PFSK-1 (cell line): ENCODE data around the gene ZNF230.

Experiments
- FOXP2 ChIP-seq: optimal IDR thresholded peaks from 2 replicates; pipeline ENCODE3; 2011; ENCODE audit warnings: borderline replicate concordance, control low read depth, inconsistent platforms; ENCODE audit not compliant: insufficient read depth; ENCODE audit errors: extremely low read length, extremely low read depth
- POLR2AphosphoS5 ChIP-seq: IDR thresholded peaks from 2 replicates; pipeline ENCODE4 v1.6.1; 2012; ENCODE audit warnings: low read depth, mild to moderate bottlenecking, control low read depth, low read length, moderate library complexity
- SIN3A ChIP-seq: IDR thresholded peaks from 2 replicates; pipeline ENCODE4 v1.6.1; 2012; ENCODE audit warnings: mild to moderate bottlenecking, low read length, moderate library complexity, borderline replicate concordance; ENCODE audit not compliant: insufficient read depth
- TAF1 ChIP-seq: IDR thresholded peaks from 2 replicates; pipeline ENCODE4 v1.6.1; 2012; ENCODE audit warnings: low read length, control low read depth, borderline replicate concordance; ENCODE audit not compliant: insufficient read depth
- TF ChIP-seq, protein P1 (sequence below), 2 experiments: IDR thresholded peaks; 2 replicates each; pipeline versions ENCODE4 v1.6.1 to v1.8.0; 2011 to 2012; ENCODE audit warnings: low read depth in 2 of 2, low read length in 2 of 2, control low read depth in 1 of 2, inconsistent platforms in 1 of 2, mild to moderate bottlenecking in 1 of 2, moderate library complexity in 1 of 2; ENCODE audit not compliant: insufficient read depth in 1 of 2

Gene ZNF230

DNA sequence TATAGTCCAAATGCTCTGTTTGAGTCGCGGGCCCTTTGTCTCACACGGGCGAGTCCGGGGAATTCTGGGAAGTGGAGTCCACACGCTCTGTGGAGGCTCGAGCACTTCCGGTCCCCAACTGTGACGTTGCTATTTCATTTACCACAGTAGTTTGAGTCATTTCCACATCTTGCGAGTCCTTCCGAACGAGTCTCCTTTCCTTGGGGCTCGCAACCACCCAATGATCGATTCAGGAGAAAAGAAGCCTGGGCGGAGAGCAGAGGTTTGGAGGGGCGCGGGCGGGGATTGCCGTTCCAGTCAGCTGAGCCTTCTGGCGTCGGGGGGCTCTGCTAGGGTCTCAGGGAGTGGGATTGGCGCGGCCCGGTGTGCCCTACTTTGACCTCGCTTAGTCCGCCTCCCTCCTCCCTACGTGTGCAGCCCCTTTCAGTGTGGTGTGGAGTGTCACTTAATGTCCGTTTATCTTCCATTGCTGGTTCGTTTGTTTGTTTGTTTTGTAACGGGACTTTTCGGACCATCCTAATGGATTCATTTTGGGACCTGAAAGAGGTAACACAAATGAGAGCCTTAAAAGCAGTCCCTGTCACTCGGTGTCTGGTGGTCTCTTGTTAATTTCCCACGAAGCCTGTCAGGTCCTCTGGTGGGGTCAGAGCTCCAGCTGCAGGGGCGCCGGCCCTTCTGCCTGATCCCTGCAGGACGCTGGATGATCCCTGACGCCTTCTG, 22.6 kb downstream of the ZNF230 start, which contains the start of gene ZNF222:
TSS of gene ZNF222 (plus strand) at position 163 of the 720 bp plus-strand sequence. CDS start at position 221, 58 bp downstream.
- peak; percentile 76 for TF ChIP-seq POLR2AphosphoS5
- TF ChIP-seq, protein P1, sequence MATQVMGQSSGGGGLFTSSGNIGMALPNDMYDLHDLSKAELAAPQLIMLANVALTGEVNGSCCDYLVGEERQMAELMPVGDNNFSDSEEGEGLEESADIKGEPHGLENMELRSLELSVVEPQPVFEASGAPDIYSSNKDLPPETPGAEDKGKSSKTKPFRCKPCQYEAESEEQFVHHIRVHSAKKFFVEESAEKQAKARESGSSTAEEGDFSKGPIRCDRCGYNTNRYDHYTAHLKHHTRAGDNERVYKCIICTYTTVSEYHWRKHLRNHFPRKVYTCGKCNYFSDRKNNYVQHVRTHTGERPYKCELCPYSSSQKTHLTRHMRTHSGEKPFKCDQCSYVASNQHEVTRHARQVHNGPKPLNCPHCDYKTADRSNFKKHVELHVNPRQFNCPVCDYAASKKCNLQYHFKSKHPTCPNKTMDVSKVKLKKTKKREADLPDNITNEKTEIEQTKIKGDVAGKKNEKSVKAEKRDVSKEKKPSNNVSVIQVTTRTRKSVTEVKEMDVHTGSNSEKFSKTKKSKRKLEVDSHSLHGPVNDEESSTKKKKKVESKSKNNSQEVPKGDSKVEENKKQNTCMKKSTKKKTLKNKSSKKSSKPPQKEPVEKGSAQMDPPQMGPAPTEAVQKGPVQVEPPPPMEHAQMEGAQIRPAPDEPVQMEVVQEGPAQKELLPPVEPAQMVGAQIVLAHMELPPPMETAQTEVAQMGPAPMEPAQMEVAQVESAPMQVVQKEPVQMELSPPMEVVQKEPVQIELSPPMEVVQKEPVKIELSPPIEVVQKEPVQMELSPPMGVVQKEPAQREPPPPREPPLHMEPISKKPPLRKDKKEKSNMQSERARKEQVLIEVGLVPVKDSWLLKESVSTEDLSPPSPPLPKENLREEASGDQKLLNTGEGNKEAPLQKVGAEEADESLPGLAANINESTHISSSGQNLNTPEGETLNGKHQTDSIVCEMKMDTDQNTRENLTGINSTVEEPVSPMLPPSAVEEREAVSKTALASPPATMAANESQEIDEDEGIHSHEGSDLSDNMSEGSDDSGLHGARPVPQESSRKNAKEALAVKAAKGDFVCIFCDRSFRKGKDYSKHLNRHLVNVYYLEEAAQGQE (IDR thresholded peaks at IDR 0.05; ENCODE audit: insufficient read depth in 1 of 2, low read depth in 2 of 2, low read length in 2 of 2), result no peak
- no peak for TF ChIP-seq SIN3A

DNA sequence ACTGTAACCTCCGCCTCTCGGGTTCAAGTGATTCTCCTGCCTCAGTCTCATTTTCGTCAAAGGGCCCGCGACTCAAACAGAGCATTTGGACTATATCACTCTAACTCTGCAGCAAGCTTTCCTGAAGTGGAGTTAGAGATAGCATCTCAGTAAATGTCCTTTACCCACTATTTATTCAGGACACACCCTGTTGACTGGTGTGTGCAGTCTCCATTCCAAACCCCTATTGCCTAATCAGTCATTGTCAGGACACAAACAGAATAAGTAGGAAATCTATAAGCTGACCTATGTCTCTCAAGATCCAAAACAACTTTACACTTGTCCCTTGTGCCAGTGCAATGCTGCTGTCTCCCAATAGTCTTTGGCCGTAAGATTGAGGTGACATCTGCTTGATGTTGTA, 23.9 kb downstream of the ZNF230 start:
- TF ChIP-seq SIN3A (no peak), TAF1 (no peak), FOXP2 (no peak), POLR2AphosphoS5 (no peak)
- TF ChIP-seq, protein P1 (IDR thresholded peaks at IDR 0.05; ENCODE audit: insufficient read depth in 1 of 2, low read depth in 2 of 2, low read length in 2 of 2), result no peak

DNA sequence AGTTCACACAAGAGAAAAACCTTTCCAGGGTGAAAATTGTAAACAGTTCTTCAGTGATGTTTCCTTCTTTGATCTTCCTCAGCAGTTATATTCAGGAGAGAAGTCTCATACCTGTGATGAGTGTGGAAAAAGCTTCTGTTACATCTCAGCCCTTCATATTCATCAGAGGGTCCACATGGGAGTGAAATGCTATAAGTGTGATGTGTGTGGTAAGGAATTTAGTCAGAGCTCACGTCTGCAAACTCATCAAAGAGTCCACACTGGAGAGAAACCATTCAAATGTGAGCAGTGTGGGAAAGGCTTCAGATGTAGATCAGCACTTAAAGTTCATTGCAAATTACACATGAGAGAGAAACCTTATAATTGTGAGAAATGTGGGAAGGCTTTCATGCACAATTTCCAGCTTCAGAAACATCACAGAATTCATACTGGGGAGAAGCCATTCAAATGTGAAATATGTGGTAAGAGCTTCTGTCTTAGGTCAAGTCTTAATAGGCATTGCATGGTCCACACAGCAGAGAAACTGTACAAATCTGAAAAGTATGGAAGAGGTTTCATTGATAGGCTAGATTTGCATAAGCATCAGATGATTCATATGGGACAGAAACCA, 29.3 kb downstream of the ZNF230 start:
- TF ChIP-seq SIN3A, result no peak
- no peak for TF ChIP-seq FOXP2
- TF ChIP-seq POLR2AphosphoS5, result no peak
- TF ChIP-seq TAF1, result no peak
- TF ChIP-seq, protein P1 (IDR thresholded peaks at IDR 0.05; ENCODE audit: insufficient read depth in 1 of 2, low read depth in 2 of 2, low read length in 2 of 2), result no peak

DNA sequence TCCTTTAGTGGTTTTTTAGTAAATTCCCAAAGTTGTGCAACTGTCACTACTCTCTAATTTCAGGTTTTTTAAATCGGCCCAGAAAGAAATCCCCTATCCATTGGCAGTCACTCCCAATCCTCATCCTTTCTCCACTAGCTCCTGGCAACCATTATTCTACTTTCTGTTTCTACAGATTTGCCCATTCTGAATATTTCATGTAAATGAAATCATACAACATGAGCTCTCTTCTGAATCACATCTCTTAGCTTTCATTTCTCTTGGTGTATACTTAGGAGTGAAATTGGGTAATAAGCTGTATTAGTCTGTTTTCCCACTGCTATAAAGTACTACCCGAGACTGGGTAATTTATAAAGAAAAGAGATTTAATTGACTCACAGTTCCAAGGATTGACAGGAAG, 39.4 kb downstream of the ZNF230 start:
- TF ChIP-seq TAF1, result no peak
- TF ChIP-seq POLR2AphosphoS5, result no peak
- TF ChIP-seq FOXP2, result no peak
- TF ChIP-seq, protein P1 (IDR thresholded peaks at IDR 0.05; ENCODE audit: insufficient read depth in 1 of 2, low read depth in 2 of 2, low read length in 2 of 2), result no peak
- TF ChIP-seq SIN3A, result no peak
